GM18870 (cell line): Measurements from ENCODE around the gene TFB2M.

Experiments
- ATAC-seq: cut with Tn5 transposase; IDR thresholded peaks from one replicate; pipeline ENCODE4 v1.9.1; 2021; ENCODE audit warnings: moderate library complexity; ENCODE audit not compliant: unreplicated experiment

Gene TFB2M

DNA sequence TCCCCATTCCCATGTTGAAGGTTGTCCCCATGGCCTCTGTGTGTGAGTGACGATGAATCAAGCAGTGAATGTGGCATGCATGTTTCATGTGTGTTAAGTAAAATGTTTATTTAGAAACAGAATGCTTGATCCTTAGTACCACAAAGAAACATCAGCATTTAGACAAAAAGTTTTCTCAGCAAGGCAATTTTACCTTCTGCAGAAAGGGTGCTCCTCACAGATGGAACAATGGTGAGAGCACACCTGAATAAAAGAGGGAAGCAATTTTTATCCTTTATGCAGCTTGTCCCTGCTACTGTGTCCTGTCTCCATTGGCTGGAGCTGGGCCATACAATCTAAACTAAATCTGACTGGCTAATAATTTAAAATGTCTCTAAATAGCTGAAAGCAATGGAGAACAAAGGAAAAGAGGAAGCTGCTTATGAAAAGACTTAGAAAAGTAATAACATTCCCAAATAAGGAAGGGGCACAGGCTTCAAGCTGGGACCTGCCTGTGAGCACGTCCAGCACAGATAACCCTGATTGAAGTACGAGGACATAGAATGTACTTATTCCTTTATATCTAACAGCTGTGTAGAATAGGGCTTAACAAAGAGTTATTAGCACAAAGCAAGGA, 50.6 kb downstream of the TFB2M start:
- no peak for ATAC-seq

DNA sequence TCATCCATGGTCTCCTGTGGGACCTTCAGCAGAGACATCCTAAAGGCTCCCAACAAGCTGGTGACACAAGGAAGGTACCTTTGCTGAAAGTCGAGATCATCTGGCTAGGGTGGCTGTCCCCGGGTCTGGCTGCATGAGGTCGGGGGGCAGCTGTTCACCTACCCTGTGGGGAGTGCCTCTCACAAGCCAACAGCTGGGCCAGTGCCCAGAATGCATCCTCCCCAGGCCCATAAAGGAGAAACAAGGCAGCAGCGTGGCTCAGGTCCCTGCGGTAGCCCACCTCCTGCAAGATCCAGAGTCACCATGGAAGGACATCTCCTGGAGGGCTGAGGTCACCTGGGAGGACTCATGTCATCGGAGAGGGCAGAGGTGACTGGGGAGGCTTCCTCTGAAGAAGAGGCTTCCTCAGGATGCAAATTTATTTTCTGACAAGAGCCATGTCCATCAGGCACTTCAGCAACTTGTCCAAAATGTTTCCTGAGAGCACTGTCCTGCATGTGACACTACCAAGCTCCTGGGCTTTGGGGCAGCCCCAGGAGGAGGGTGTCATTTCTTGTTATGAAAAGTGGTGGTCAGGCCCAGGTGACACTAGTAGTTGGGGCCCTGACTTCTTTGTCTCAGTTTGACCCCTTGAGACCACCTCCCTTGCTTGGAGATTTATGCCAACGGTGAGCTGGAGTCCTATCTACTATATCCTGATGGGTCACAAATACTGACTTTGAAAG, 52.3 kb downstream of the TFB2M start:
- no peak for ATAC-seq

DNA sequence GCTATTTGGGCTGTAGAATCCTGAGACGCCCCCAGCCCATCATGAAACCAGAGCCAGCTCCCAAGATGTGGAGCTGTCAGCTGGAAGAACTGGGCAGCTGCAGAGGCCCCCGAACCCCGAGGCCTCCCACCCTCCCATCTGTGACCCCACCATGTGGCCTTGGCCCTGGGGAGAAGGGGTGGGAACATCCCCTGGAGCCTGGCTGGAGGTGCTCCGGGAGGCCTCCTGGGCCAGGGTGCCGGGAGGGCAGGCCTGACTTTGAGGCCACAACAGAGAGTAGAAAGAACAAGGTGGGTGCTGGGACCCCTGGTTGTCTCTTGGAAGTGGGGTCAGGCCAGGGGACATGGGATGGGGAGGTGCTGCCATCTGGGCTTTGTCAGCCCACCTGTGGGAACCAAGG, 53.0 kb downstream of the TFB2M start:
- no peak for ATAC-seq

DNA sequence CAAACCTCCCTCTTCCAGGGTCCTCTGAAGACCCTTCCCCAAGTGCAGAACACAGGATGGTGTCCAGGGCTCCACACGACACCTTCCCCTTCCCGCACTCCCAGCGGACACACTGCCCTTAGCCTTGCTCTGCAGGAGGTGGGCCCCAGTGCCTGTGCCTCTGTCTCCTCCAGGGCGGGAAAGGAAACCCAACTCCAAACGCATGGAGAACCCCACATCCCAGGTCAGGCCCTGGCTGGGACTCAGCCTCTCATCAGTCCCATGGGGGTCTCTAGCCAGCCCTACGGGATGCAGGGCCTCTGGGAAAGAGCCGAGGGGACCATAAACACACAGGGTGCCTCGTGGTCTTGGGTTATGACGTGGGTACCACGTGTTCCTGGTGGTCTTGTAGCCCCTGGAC, 53.4 kb downstream of the TFB2M start:
- ATAC-seq, result no peak

DNA sequence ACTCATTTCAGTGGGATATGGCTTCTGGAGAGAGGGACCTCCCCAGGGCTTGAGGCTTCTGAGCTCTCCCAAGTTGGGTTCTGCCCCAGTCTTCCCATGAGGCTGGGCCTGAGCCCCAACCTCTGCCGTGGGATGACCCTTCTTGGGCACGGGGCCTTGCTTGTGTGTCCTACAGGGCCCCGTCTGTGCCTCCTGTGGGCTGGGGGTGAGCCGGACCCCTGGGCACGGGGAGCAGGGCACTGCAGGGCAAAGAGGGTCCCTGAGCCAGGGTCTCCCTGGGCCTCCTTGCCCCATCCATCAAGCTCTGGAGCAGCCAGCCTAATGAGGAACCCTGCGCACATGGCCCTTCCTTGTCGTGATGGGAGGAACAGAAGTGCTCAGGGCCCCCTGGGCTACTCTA, 53.8 kb downstream of the TFB2M start:
- no peak for ATAC-seq

DNA sequence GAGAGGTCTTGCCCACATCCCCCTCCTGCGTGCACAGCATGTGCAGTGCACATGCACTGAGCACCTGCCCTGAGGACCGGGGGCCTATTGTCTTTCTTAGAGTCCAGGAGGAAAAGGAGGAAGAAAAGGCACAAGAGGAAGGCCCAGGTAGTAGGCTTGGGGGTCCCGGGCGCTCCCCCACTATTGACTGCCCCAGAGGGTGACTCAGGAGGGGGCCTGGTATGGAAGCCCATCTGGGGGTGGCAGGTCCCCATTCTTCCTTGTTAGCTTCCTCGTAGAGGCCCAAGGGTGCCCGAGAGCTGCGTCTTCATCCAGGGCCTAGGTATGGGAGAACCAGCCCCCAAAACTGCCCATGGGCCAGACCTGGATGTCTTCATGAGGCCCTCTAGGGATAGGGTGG, 54.9 kb downstream of the TFB2M start:
- no peak for ATAC-seq

DNA sequence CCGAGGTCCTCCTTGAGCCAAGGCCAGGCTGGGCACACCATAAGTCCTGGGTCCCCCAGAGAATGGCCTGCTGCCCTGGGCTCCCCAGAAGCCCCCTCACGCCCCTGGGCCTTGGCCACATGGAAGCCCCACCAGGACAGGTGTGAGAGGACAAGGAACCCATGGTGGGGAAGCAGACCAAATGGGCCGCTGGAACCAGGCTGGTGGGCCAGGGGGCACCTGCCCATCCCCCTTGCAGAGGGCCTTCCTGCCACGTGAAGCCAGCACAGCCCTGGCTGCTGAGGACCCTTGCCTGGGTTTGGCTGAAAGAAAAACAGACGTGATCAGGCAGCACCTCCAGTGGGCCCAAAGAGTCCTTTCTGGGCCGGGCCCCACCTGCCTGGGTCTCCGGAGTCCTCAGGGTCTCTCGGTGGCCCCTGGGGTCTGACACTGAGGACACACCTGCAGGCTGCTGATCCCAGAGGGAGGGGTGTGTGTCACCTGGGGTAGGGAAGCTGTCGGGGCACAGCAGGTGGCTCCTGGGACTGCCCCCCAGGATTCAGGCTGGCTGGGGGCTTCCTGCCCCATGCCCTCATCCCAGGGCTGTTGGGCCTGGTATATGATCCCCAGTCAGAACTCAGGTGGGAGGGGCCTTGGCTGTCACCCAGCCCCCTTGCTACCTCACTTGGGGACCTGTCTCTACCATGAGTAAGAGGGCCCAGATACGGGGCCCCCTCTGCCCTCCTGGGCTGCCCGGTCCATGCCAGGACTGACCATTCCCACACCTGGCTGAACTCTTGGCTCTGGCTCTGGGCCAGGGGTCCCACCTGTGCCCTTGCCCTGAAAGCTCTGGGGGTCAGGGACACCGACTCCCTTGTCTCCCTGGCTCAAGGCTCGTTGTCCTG, 55.7 kb downstream of the TFB2M start:
- ATAC-seq, result no peak

DNA sequence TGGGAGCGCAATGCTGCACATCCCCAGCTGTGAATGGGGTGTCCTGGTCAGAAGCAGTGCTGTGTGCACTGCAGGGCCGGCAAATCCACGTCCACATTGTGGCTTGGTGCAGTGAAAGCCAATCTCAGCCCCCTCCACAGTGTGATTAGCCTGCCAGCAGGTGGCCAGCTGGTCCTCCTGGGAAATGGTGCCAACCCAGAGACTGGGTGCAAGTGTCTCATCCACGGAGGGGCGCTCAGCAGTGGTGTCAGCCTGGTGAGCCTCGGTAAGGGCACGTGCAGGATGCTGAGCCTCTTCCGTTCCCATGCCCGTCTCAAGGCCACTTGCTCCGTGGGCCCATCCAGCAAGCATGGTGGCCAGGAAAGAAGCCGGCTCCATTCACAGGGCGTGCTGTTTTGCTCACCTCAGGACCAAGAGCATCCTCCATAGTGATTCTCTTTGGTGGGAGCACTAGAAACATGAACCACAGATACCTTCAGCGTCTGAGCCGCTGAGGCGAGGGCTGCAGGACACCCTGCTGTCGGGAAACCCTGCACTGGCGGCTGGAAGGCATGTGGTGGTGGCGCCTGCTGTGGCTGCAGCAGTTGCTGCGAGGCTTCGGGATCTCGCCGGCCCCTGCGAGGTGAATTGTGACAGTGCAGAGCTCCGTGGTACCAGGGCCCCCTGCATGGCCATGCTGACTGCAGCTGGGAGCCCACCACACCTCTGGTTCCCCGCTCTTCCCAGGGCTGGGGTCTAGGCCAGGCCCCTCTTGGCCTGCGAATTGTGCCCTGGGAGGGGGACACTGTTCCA, 57.0 kb downstream of the TFB2M start:
- ATAC-seq, result no peak

DNA sequence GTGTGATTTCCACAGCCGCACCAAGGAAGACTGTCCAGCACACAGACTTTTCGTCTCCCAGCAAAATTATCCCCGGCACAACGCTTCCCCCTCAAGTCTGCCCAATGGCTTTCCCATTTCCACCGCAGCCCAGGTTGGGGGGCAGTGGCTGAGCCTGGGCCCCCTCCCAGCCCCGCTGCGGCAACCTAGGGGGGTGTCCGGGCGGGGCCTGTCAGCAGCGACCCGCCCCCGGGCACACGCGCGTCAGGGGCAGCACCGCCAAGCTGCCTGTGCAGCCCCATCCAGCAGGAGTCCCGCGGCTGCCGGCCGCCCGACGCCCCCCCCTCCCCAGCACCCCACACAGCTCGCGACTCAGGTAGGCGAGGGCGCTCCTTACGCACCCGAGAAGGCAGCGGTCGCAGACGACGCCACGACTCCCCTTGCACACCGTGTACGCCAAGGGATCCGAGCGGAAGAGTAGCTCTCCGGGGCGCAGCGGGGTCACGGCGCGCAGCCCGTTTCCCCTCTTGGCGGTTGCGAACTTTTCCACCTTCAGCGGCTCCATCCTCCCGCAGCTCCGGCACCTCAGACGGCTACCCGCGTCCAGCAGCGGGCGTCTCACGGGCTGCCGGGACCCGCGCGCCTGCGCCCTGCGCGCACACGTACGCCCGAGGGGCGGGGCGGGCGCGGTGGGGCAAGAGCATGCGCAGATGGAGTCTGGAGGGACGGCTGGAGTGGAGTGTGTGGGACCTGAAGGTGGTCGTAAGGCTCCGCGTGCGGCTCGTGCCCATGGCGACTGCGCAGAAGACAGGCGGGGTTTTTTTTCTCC, 59.2 kb downstream of the TFB2M start, which contains the start of gene SMYD3:
SMYD3 (minus strand) TSS at position 606 of the 808 bp plus-strand sequence.
- peak; percentile 85 for ATAC-seq

DNA sequence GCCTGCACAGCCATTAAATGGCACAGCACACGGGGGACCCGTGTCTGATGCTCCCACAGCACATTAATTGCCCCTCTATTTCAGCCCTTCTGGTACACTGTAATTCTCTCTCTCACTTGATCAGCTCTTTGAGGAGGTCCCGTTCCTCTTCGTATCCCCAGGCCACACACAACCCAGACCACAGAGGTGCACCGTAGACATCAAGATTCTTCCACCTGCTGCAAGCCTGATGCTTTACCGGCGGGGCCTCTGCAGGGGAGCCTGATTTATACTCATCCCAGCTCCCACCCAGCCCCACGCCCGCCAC, 59.7 kb downstream of the TFB2M start:
- no peak for ATAC-seq

DNA sequence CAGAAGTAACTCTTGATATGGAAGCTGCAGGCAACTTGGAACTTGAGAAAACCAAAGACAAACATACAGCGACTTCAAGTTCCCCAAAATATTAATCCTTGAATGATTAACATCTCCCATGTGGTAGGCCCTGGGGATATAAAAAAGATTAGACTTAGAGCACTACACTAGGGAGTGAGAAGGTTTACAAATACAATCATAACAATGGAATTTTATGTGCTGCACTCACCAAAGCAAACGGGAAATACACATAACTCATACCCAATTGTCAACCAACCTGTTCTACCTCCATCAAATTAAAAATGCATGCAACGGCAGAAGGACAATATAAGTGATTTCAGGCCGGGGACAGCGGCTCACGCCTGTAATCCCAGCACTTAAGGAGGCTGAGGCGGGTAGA, 62.7 kb downstream of the TFB2M start:
- no peak for ATAC-seq

DNA sequence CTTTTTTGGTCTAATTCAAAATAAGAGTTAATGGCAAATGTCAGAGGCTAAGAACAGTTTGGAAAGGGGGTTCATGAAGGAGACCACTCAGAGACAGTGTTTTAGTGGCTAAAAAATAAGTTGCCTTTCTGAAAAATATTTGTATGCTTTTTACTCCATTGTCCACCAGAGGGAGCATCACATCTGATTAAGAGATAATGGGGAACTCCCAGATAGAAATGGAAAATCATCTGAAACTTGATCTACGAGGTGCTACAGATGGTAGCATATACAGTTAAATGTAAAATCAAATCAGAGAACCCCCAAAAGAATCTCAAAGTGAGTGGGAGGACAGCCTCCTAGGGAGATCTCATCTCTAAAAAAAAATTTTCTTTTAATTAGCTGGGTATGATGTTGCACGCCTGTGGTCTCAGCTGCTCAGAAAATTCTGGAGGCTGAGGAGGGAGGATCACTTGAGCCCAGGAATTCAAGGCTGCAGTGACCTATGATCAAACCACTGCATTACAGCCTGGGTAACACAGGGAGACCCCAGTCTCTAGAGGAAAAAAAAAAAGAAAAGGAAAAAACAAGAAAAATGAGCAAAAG, 68.6 kb downstream of the TFB2M start:
- peak; percentile 73 for ATAC-seq

DNA sequence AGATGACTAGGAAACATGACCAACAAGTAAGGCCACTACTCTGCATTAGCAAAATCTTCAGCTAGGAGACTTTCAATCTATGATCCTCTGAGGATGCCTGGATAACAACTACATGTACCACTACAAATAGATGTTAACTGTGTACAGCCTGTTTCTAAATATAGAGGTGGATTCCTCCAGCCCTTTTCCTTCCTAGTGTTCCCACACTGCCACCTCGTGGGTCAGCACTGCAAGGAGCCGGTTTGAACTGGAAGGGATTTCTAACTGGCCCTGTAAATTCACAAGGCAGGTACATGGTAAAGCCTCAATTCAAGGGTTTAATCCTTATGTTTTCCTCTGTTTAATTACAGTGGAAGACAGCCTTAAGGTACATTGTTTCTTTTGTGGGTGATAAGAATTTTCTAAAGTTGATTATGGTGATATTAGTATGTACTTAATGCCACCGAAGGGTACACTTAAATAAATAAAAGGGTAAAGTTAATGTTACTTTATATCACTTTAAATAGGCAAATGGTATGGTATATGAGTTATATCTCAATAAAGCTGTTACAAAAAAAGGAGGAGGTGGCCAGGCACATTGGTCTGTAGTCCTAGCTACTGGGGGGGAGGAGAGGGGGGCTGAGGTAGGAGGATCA, 73.3 kb downstream of the TFB2M start:
- ATAC-seq, result no peak

DNA sequence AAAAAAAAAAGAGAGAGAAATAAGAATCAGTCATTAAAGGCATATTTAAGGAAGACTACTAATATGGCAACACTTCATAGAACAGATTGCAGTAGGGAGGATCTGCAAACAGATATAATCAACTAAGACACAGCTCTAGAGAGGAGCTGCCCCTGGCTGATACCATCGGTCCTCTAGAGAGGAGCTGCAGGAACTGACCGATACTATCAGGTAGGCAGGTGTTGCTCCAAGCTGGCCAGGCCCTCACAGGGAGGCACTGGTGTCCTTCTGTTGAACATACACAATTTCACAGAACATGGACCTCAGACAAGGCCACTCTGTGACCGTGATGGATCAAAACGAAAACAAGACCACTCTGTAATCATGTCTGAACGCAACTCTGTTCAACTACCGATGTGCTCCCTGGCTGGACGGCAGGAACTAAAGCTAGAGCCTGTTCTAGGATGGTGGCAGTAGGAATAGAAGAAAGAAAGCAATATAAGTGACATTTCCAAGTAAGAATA, 74.5 kb downstream of the TFB2M start:
- no peak for ATAC-seq
